ENCODE data around the gene LDLRAD3. TPM values are rescaled to one million over a fixed set of nuclear protein-coding genes. Genes with fewer than 3 reads are reported as not detected.

The LDLRAD3 gene
- total RNA-seq, 1 donor from 2014 or later, result 1.2 TPM

DNA sequence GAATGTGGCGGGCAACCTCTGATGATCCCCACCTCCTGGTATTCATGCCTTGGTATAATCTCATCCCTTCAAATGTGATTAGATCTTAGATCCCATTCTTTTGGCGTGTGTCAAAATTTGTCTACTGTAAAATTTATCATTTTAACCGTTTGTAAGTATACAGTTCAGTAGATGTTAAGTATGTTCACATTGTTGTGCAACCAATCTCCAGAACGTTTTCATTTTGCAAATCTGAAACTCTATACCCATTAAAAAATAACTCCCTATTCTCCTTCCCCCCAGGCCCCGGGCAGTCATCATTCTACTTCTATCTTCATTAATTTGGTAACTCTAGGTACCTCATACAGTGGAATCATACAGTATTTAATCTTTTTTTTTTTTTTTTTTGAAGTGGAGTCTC is 159.0 kb downstream of the LDLRAD3 start:
- intact Hi-C loops (cut with DNase I), result no loop called here
- ATAC-seq (ENCODE audit: poor library complexity) (no peak), DNase-seq (no peak)

DNA sequence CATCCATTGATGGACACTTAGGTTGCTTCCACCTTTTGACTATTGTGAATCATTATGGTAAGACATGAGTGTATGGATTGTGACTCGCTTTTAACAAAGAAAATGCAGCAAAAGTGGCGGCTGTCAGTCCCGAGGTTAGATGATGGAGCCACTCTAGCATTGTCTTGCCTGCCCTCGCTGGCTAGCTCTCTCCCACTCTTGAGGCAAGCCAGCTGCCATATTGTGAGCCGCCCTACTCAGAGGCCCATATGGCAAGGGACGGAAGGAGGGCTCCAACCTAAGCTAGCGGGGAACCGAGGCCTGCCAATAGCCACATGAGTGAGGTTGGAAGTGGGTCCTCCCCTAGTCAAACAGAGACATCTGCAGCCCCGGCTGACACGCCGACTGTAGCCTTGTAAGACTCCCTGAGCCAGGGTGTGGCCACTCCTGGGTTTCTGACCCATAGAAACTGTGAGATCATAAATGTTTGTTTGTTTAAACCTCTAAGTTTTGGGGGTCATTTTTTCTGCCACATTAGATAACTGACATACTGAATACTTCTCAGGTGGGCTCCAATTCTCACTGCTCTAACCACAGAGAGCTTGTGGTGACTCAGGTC is 160.2 kb downstream of the LDLRAD3 start:
- intact Hi-C loops (cut with DNase I), result no loop called here
- ATAC-seq (ENCODE audit: poor library complexity) (no peak), DNase-seq (no peak)

- ATAC-seq (ENCODE audit: poor library complexity), result peak; percentile 45
- intact Hi-C loops (cut with DNase I), result no loop called here
- DNase-seq, result no peak
Measured at GRCh38 chr11:36104660-36104992, 160.8 kb downstream of the LDLRAD3 start.

DNA sequence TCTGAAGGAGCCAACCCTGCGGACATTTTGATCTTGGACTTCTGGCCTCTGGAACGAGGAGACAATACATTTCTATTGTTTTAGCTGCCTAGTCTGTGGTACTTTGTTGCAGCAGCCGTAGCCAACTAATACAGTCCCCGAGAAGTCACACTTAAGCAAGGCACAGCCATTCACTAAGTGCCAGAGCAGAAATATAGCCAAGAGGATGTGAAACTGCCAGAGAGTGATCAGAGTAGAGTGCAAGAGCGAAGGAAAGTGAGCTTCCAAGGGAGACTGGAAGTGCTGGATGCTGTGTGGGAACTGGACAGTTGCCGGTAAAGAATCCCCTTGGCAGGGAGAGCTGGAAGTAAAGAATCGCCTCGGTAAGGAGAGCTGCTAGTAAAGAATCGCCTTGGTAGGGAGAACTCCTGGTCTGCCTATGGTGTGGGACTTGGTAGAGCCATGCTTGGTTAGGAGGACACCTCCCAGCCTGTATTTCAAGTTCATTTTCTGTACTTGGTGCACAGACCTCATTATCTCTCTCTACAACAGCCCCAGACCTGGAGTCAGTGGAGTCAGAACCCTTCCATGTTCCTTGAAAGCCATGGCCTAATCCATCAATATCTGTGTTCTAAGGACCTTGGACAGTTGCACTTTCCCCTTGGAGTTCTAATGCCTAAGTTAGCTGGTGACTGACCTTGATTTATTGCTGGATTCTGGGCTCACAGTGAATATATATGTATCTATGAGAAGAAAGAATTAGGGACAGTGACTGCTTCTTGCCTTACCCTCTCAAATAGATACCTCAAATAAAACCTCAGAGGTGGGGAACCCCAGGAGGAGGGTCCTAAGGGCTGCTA is 162.1 kb downstream of the LDLRAD3 start:
- ATAC-seq (ENCODE audit: poor library complexity), result peak; percentile 15
- intact Hi-C loops (cut with DNase I), result no loop called here
- no peak for DNase-seq

GRCh38 chr11:36107547-36107946 is 163.7 kb downstream of the LDLRAD3 start:
- DNase-seq (no peak), ATAC-seq (ENCODE audit: poor library complexity) (no peak)
- intact Hi-C loops (cut with DNase I), result no loop called here

- intact Hi-C loops (cut with DNase I), result no loop called here
- no peak for ATAC-seq (ENCODE audit: poor library complexity)
Measured at GRCh38 chr11:36108881-36109589, 165.2 kb downstream of the LDLRAD3 start.

GRCh38 chr11:36109590-36109849 is 165.7 kb downstream of the LDLRAD3 start:
- intact Hi-C loops (cut with DNase I), result no loop called here
- ATAC-seq (ENCODE audit: poor library complexity) (no peak), DNase-seq (no peak)

More at GRCh38 chr11:36108881-36109589, 165.2 kb downstream of the LDLRAD3 start:
- DNase-seq, result no peak

GRCh38 chr11:36109850-36110606 is 166.2 kb downstream of the LDLRAD3 start:
- intact Hi-C loops (cut with DNase I), result no loop called here
- no peak for ATAC-seq (ENCODE audit: poor library complexity)
- no peak for DNase-seq

- no peak for ATAC-seq (ENCODE audit: poor library complexity)
- intact Hi-C loops (cut with DNase I), result no loop called here
- DNase-seq, result no peak
Measured at GRCh38 chr11:36110668-36111410, 167.0 kb downstream of the LDLRAD3 start.

DNA sequence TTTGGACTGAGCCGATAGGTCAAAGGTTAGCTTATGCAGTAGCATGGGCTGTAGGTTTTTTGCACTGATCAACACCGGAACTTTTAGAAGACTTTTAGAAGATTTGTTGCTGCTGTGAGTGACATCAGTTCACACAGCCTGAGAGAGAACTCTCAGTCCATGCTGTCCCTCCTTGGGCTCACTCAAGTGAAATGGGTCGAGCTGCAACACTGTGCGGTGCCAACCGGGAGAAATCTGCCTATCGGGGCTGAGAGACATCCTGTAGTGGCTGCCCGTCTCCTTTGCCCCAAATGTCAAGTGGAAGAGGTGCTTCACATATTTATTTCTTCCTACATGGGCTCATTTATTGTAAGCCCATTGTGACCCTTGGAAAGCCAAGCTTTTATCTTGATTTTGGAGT is 170.2 kb downstream of the LDLRAD3 start:
- no peak for ATAC-seq (ENCODE audit: poor library complexity)
- no peak for DNase-seq
- intact Hi-C loops (cut with DNase I), result no loop called here

GRCh38 chr11:36115378-36115801 is 171.5 kb downstream of the LDLRAD3 start:
- no peak for ATAC-seq (ENCODE audit: poor library complexity)
- intact Hi-C loops (cut with DNase I), result no loop called here
- no peak for DNase-seq

DNA sequence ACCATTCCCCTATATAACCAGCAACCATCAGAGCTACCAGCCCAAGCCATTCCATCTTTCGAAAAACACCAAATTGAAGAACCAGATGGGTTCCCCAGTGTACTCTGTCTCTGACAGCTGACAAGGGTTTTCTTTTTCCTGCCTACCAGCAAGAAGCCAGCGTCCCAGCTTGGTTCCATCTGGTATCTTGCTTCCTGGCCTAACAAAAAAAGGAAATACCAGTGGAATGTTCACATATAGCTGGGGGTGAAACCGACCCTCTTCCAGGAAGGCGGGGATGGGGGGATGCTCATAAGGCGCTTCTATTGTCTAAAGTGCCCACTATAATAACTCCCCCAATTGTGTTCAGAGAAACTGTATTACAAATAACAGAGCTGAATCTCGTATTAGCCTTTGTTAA is 172.3 kb downstream of the LDLRAD3 start:
- no peak for DNase-seq
- intact Hi-C loops (cut with DNase I), result no loop called here
- no peak for ATAC-seq (ENCODE audit: poor library complexity)

DNA sequence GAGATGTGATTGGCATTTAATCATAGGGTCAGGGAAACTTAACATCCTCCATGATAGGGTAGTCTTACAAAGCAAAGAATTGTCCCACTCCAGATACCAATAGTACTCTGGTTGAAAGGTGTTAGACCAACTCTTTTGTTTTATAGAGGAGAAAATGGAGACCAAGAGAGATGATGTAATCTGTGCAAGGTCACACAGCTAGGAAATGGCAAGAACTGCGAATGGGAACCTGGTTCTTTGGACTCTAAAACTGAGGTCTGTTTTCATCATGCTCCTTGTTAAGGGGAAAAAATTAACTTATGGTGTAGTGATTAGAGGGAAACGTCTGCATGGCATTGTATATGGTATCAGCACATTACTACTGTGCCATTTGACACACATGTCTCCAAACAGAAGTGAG is 174.2 kb downstream of the LDLRAD3 start:
- intact Hi-C loops (cut with DNase I), result no loop called here
- DNase-seq, result no peak
- no peak for ATAC-seq (ENCODE audit: poor library complexity)

- intact Hi-C loops (cut with DNase I), result no loop called here
- no peak for ATAC-seq (ENCODE audit: poor library complexity)
- DNase-seq, result no peak
Measured at GRCh38 chr11:36119300-36119699, 175.4 kb downstream of the LDLRAD3 start.

GRCh38 chr11:36121054-36121453 is 177.2 kb downstream of the LDLRAD3 start:
- intact Hi-C loops (cut with DNase I), result no loop called here
- no peak for ATAC-seq (ENCODE audit: poor library complexity)

GRCh38 chr11:36122671-36123070 is 178.8 kb downstream of the LDLRAD3 start:
- intact Hi-C loops (cut with DNase I), result no loop called here
- DNase-seq, result no peak
- ATAC-seq (ENCODE audit: poor library complexity), result no peak

More at GRCh38 chr11:36121054-36121453, 177.2 kb downstream of the LDLRAD3 start:
- DNase-seq, result no peak

GRCh38 chr11:36123336-36124101 is 179.7 kb downstream of the LDLRAD3 start:
- intact Hi-C loops (cut with DNase I), result no loop called here
- DNase-seq (no peak), ATAC-seq (ENCODE audit: poor library complexity) (no peak)

- intact Hi-C loops (cut with DNase I), result no loop called here
- ATAC-seq (ENCODE audit: poor library complexity), result no peak
Measured at GRCh38 chr11:36126678-36127077, 182.8 kb downstream of the LDLRAD3 start.

More at GRCh38 chr11:36126678-36127077, 182.8 kb downstream of the LDLRAD3 start:
- DNase-seq, result no peak
